ENCODE measurements around the gene CHST11. TPM values are rescaled to one million over a fixed set of nuclear protein-coding genes. Genes with fewer than 3 reads are reported as not detected.
A peak's percentile ranks its signal among the peaks of the same experiment; 100 is the strongest.

Gene CHST11
- total and polyA plus RNA-seq, 3 donors from 2014 or later: 5.1 to 36.9 (median 23.9) TPM

GRCh38 chr12:104740668-104741067 lies 283.9 kb downstream of the CHST11 start:
- Histone ChIP-seq H3K9me3 (no peaks in the 10 kb centered on the region), H3K4me3 (no peak overlapping the region), H3K27me3 (no peaks in the 10 kb centered on the region), H3K36me3 (ENCODE audit: low read depth, missing control alignments) (no peaks in the 10 kb centered on the region), H3K27ac (no peak overlapping the region), H3K4me1 (peaks cover 6% of the 10 kb centered on the region)
- WGBS, 2 donors: 71 to 81% methylated on average over 6 of the region's 6 CpGs
- DNase-seq: peak; percentile 39
- TF ChIP-seq CTCF (IDR thresholded peaks at IDR 0.05) (no peak), POLR2A (IDR thresholded peaks at IDR 0.05) (no peak)
- intact Hi-C loops (cut with DNase I; ENCODE audit: low total_unique reads): no loop called here

- Histone ChIP-seq H3K27me3 (no peaks in the 10 kb centered on the region), H3K4me1 (peaks cover 6% of the 10 kb centered on the region), H3K4me3 (no peak overlapping the region), H3K27ac (no peak overlapping the region), H3K36me3 (ENCODE audit: low read depth, missing control alignments) (no peaks in the 10 kb centered on the region), H3K9me3 (no peaks in the 10 kb centered on the region)
- WGBS, 2 donors: 76 to 78% methylated on average over 5 of the region's 5 CpGs
- intact Hi-C loops (cut with DNase I; ENCODE audit: low total_unique reads): no loop called here
- DNase-seq: no peak
- TF ChIP-seq CTCF (IDR thresholded peaks at IDR 0.05) (no peak), POLR2A (IDR thresholded peaks at IDR 0.05) (no peak)
Measured at GRCh38 chr12:104741077-104741476, 284.3 kb downstream of the CHST11 start.

DNA sequence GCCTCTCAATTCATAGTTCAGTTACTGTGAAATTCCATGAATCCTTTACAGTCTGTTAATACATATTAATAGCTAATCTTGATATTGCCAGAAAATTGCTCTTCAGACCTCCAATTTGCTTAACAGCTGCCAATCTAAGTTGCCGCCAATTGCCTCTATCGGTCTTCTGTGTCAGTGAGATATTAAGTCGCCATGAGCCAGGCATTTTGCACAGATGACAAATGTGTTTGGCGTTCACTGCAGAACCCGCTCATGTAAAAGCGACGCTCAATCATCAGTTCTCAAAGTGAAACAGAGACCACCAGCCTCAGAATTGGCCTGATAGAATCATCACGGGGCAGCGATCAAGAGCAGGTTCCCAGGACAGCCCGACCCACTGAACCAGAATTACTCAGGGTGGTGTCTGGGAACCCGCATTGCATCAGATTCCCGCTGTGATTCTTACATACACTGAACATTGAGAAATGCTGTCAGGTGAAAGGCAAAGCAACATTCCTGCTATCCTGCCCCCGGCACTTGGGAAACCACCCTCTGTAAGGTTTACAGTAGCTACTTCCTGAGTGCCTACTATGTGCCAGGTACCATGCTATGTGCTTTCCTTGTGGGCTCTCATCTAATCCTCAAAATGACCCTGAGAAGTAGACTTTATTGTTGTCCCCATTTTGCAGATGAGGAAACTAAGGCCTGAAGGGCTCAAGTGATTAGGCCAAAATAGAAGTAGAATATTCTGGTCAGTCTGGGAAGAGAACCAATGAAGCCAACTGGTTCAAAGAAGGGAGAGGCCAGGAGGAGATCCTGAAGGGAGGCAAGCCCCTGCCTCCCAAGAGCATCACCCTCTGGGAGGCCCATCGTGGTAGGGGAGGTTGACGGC lies 285.0 kb downstream of the CHST11 start:
- 92 to 97% methylated on average over 15 of the region's 15 CpGs for WGBS, 2 donors
- no peaks in the 10 kb centered on the region for H3K9me3 ChIP-seq
- H3K4me3 ChIP-seq: no peak overlapping the region
- H3K27ac ChIP-seq: no peak overlapping the region
- intact Hi-C loops (cut with DNase I; ENCODE audit: low total_unique reads): no loop called here
- no peaks in the 10 kb centered on the region for H3K36me3 ChIP-seq (ENCODE audit: low read depth, missing control alignments)
- peaks cover 6% of the 10 kb centered on the region for H3K4me1 ChIP-seq
- H3K27me3 ChIP-seq: no peaks in the 10 kb centered on the region
- DNase-seq: no peak
- TF ChIP-seq POLR2A (IDR thresholded peaks at IDR 0.05) (no peak), CTCF (IDR thresholded peaks at IDR 0.05) (no peak)

GRCh38 chr12:104742551-104743201 lies 285.9 kb downstream of the CHST11 start:
- Histone ChIP-seq H3K4me1 (peaks cover 4% of the 10 kb centered on the region), H3K36me3 (ENCODE audit: low read depth, missing control alignments) (no peaks in the 10 kb centered on the region), H3K27ac (no peak overlapping the region), H3K27me3 (no peaks in the 10 kb centered on the region), H3K4me3 (no peak overlapping the region), H3K9me3 (no peaks in the 10 kb centered on the region)
- DNase-seq: no peak
- 65 to 71% methylated on average over 13 to 16 of the region's 16 CpGs for WGBS, 2 donors
- intact Hi-C loops (cut with DNase I; ENCODE audit: low total_unique reads): no loop called here
- TF ChIP-seq POLR2A (IDR thresholded peaks at IDR 0.05) (no peak), CTCF (IDR thresholded peaks at IDR 0.05) (no peak)
